GM12878 (cell line): ENCODE data around the gene GRAMD1A. TPM values are rescaled to one million over a fixed set of nuclear protein-coding genes. Genes with fewer than 3 reads are reported as not detected.
A peak's percentile ranks its signal among the peaks of the same experiment; 100 is the strongest.

Experiments
- ATAC-seq: fragments of 200-7000 bp; cut with Tn5 transposase; 3 replicates; pipeline ENCODE4 v1.9.1; 2020; ENCODE audit warnings: mild to moderate bottlenecking, moderate library complexity
- BruUV-seq: library from RNA; stranded (reverse); fragments of 400-500 nt; replicated peaks from 2 replicates; lab custom pipeline; 2021; lab: Mats Ljungman, UMichigan
- CTCF ChIA-PET: fragments of 300-600 bp; sonication (Branson Sonifier 250); formaldehyde crosslinking; extraction: SDS; loops from one replicate; lab custom pipeline; 2021; ENCODE audit warnings: inconsistent platforms; lab: Yijun Ruan, JAX
- POLR2A ChIA-PET: fragments of 350-600 bp; formaldehyde crosslinking; extraction: SDS; loops from one replicate; lab custom pipeline; 2021; ENCODE audit warnings: inconsistent platforms; lab: Charles Lee
- RAD21 ChIA-PET: fragments of 300-600 bp; sonication (Branson Sonifier 250); formaldehyde crosslinking; loops from one replicate; lab custom pipeline; 2023; ENCODE audit warnings: antibody characterized with exemption; ENCODE audit not compliant: unreplicated experiment; lab: Charles Lee
- SMC1A ChIA-PET: fragments of 300-600 bp; sonication (Branson Sonifier 250); formaldehyde crosslinking; loops from one replicate; lab custom pipeline; 2023; ENCODE audit not compliant: unreplicated experiment, uncharacterized antibody; lab: Charles Lee
- DNase-seq: peaks from one replicate; pipeline ENCODE4 v3.0.0-alpha.2; 2011; ENCODE audit warnings: low read depth, low spot score
- FAIRE-seq: peaks from 3 replicates; lab custom pipeline; 2011; peaks lifted over from hg19 to GRCh38; lab: Jason Lieb, UNC
- H2AFZ ChIP-seq: 2 replicates; pipeline ENCODE4 v1.6.0; 2011; ENCODE audit warnings: low read depth, low read length, control low read depth; ENCODE audit not compliant: control insufficient read depth
- H3K27ac ChIP-seq: 2 replicates; pipeline ENCODE4 v1.5.1; 2011; ENCODE audit warnings: control low read depth; ENCODE audit not compliant: control insufficient read depth, insufficient read depth
- H3K27me3 ChIP-seq, 2 experiments: replicated peaks in 1 of 2; 2 replicates each; pipeline versions ENCODE4 v1.6.0 to v1.6.1; 2011; ENCODE audit warnings: low read length in 1 of 2; ENCODE audit not compliant: control insufficient read depth in 2 of 2, insufficient read depth in 2 of 2
- H3K36me3 ChIP-seq, 2 experiments: 2 replicates each; pipeline ENCODE4 v1.5.1; 2011; ENCODE audit warnings: low read length in 1 of 2; ENCODE audit not compliant: control insufficient read depth in 2 of 2, insufficient read depth in 2 of 2
- H3K4me1 ChIP-seq: 2 replicates; pipeline ENCODE4 v1.6.1; 2011; ENCODE audit warnings: mild to moderate bottlenecking, low read length, moderate library complexity, mixed read lengths; ENCODE audit not compliant: control insufficient read depth, insufficient read depth
- H3K4me2 ChIP-seq: 2 replicates; pipeline ENCODE4 v1.6.0; 2011; ENCODE audit warnings: control low read depth; ENCODE audit not compliant: control insufficient read depth, insufficient read depth
- H3K4me3 ChIP-seq: fragments of 200-600 bp; sonication (generic); 2 replicates; pipeline ENCODE4 v1.5.1; 2016
- H3K79me2 ChIP-seq: 2 replicates; pipeline ENCODE4 v1.6.0; 2011; ENCODE audit warnings: low read length; ENCODE audit not compliant: control insufficient read depth, insufficient read depth
- H3K9ac ChIP-seq: 2 replicates; pipeline ENCODE4 v1.8.0; 2011; ENCODE audit warnings: low read length, control low read depth, mixed read lengths; ENCODE audit not compliant: control insufficient read depth, insufficient read depth
- H3K9me3 ChIP-seq: replicated peaks from 3 replicates; pipeline ENCODE4 v1.5.1; 2011; ENCODE audit warnings: mild to moderate bottlenecking, low read length; ENCODE audit not compliant: control insufficient read depth, insufficient read depth
- H4K20me1 ChIP-seq: 2 replicates; pipeline ENCODE4 v1.6.0; 2011; ENCODE audit not compliant: control insufficient read depth, insufficient read depth
- RCOR1 ChIP-seq: conservative IDR thresholded peaks from 2 replicates; pipeline ENCODE4 v1.6.1; 2012; ENCODE audit warnings: low read depth, low read length, improper control_type of control experiment
- WGBS: methylation state at CpG from one replicate; pipeline ENCODE4 v1.1.6; 2016; ENCODE audit warnings: low lambda C conversion rate; ENCODE audit not compliant: insufficient replicate concordance, insufficient coverage; ENCODE audit errors: missing lambda C conversion rate; 5-methylcytosine and 5-hydroxymethylcytosine counted together
- in situ Hi-C: fragments of 300-500 bp; cut with MboI; formaldehyde crosslinking; loops from 9 replicates; pipeline ENCODE4 v1.14.3; 2018; ENCODE audit warnings: mixed read lengths
- intact Hi-C: fragments of 100-400 bp; cut with micrococcal nuclease; formaldehyde crosslinking; loops from one replicate; pipeline ENCODE4 v1.14.2; 2022; ENCODE audit not compliant: unreplicated experiment
- polyA plus RNA-seq, 11 experiments: library from polyadenylated mRNA; depleted of rRNA in 4 of 11; unstranded in 6 of 11; stranded (reverse) in 5 of 11; fragments of >200 nt; fragmentation: Nextera tagmentation in 4 of 11; fragmentation: Illumina TruSeq in 1 of 11; extraction: Ambion mirVana in 4 of 11; extraction: Trizol in 1 of 11; gene quantifications; 1 replicate in 1 of 11; 2 replicates in 10 of 11; pipeline versions ENCODE4 v1.2.1 to v1.2.3, GENCODE V29; 2011 to 2016; ENCODE audit warnings: inconsistent platforms in 2 of 11, missing spikeins in 2 of 11, low read depth in 1 of 11
- total RNA-seq, 4 experiments: library from RNA; depleted of rRNA in 3 of 4; stranded (reverse); fragments of >200 nt in 3 of 4; fragmentation: Illumina TruSeq in 1 of 4; extraction: Trizol in 1 of 4; gene quantifications; 2 replicates each; pipeline versions ENCODE4 v1.2.1 to v1.2.3, GENCODE V29; 2013 to 2021
- TF ChIP-seq, protein P1 (sequence below): fragments of 450-650 bp; IDR thresholded peaks from 2 replicates; pipeline ENCODE4 v1.6.1; 2017; ENCODE audit warnings: mild to moderate bottlenecking, low read depth, inconsistent platforms; ENCODE audit not compliant: poor library complexity, severe bottlenecking

Gene GRAMD1A
- total and polyA plus RNA-seq, 10 of the 15 experiments (the other 5 are each of a cell fraction or from before 2014, with no cell fraction given), result 0.79 to 73.6 (median 35.3) TPM

DNA sequence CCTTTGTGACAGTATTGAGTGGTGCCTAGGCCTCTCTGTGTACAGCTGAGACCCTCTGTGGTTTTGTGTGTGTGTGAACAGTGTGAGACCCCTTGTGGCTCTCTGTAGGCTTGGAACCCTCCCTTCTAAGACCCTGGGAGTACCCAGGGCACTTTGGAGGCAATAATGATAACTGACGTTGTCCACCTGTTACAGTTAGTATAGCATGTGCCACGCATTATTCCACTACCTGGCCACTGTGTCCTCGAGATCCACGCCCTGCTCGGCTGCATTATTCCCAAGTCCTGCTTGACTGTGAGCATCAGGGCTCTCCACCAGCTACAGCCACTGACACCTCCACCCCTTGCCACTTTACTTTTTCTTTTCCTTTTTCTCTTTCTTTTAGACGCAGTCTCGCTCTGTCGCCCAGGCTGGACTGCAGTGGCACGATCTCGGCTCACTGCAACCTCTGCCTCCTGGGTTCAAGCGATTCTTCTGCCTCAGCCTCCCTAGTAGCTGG lies 2.0 kb downstream of the GRAMD1A start:
- ATAC-seq (no peak), FAIRE-seq (no peak), DNase-seq (no peak)
- peaks cover 43% of the 10 kb centered on the region for H3K4me1 ChIP-seq
- peak overlapping the region; percentile 95; the same call in 1 of the 2 replicates for H3K4me3 ChIP-seq
- ChIA-PET POLR2A (interaction anchor here (0.7 to 4.7 kb wide), 4 partner anchors 12 to 889 kb away, joined by 3 to 38 read pairs (median 3); no protein-coding TSS in a partner anchor), RAD21 (interaction anchor here (1.3 to 1.5 kb wide), 2 partner anchors 12 to 28 kb away, joined by 3 to 8 read pairs; no protein-coding TSS in a partner anchor), CTCF (interaction anchor here (1.0 to 1.6 kb wide), 5 partner anchors 11 to 89 kb away, joined by 3 to 11 read pairs (median 6); no protein-coding TSS in a partner anchor), SMC1A (interaction anchor here (1.4 to 2.1 kb wide), 4 partner anchors 12 to 30 kb away, joined by 3 to 12 read pairs (median 4); no protein-coding TSS in a partner anchor)
- in situ Hi-C loops (no loop called here), intact Hi-C loops (no loop called here)
- H3K36me3 ChIP-seq, result peaks cover 3 to 10% of the 10 kb centered on the region in 2 experiments; a peak in 3 of 4 replicates
- no peaks in the 10 kb centered on the region for H3K27me3 ChIP-seq
- 92% methylated on average over 11 of the region's 11 CpGs for WGBS
- peaks cover 50% of the 10 kb centered on the region for H3K79me2 ChIP-seq
- H3K27ac ChIP-seq, result no peak overlapping the region
- H3K4me2 ChIP-seq, result peak overlapping the region; percentile 68
- no TSS peak for BruUV-seq
- no peaks in the 10 kb centered on the region for H3K9me3 ChIP-seq
- peak overlapping the region; percentile 7; the same call in 1 of the 2 replicates for H3K9ac ChIP-seq
- H4K20me1 ChIP-seq, result peaks cover 6% of the 10 kb centered on the region; the same call in 1 of the 2 replicates
- no peak overlapping the region for H2AFZ ChIP-seq
- TF ChIP-seq RCOR1, result no peak
- TF ChIP-seq, protein P1, sequence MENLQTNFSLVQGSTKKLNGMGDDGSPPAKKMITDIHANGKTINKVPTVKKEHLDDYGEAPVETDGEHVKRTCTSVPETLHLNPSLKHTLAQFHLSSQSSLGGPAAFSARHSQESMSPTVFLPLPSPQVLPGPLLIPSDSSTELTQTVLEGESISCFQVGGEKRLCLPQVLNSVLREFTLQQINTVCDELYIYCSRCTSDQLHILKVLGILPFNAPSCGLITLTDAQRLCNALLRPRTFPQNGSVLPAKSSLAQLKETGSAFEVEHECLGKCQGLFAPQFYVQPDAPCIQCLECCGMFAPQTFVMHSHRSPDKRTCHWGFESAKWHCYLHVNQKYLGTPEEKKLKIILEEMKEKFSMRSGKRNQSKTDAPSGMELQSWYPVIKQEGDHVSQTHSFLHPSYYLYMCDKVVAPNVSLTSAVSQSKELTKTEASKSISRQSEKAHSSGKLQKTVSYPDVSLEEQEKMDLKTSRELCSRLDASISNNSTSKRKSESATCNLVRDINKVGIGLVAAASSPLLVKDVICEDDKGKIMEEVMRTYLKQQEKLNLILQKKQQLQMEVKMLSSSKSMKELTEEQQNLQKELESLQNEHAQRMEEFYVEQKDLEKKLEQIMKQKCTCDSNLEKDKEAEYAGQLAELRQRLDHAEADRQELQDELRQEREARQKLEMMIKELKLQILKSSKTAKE, result no peak
